ENCODE data around the gene ZBTB40. TPM values are rescaled to one million over a fixed set of nuclear protein-coding genes. Genes with fewer than 3 reads are reported as not detected.

ZBTB40 gene
- polyA plus RNA-seq, 1 of the 3 experiments (the other 2 are of a cell fraction), result 5.0 TPM

DNA sequence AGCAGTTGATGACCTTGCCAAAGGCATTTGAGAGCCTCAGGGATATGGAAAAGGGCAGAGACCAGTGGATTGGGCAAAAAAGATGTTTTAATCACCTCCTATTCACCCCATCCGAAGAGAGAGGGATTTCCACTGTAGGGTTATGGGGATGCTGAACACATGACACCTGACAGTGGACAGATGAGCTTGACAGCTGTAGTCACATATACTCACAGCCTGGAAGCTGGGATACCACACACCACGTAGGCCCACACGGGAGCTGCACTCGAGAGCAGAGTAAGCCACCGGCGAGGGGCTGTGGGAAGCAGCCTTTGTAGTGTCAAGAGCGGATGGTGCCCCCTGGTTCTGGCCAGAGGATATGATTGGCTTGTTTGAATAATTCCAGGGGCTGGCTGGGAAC, 20.0 kb downstream of the ZBTB40 start:
- no peak for TF ChIP-seq CHD2 (IDR thresholded peaks at IDR 0.05; ENCODE audit: low read length, partially characterized antibody)
- TF ChIP-seq FOSL2 (IDR thresholded peaks at IDR 0.05; ENCODE audit: borderline replicate concordance, low read depth), result no peak
- TF ChIP-seq, protein P1, sequence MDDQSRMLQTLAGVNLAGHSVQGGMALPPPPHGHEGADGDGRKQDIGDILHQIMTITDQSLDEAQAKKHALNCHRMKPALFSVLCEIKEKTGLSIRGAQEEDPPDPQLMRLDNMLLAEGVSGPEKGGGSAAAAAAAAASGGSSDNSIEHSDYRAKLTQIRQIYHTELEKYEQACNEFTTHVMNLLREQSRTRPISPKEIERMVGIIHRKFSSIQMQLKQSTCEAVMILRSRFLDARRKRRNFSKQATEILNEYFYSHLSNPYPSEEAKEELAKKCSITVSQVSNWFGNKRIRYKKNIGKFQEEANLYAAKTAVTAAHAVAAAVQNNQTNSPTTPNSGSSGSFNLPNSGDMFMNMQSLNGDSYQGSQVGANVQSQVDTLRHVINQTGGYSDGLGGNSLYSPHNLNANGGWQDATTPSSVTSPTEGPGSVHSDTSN (IDR thresholded peaks at IDR 0.05), result no peak
- no peak for TF ChIP-seq EZH2phosphoT487 (IDR thresholded peaks at IDR 0.05; ENCODE audit: borderline replicate concordance, low read depth)
- TF ChIP-seq TAF1 (IDR thresholded peaks at IDR 0.05; ENCODE audit: borderline replicate concordance, low read depth, low read length), result no peak
- no peak; the same call in 1 of the 2 replicates for TF ChIP-seq MXI1 (IDR thresholded peaks at IDR 0.05; ENCODE audit: low read depth, low read length)
- TF ChIP-seq, protein P2, sequence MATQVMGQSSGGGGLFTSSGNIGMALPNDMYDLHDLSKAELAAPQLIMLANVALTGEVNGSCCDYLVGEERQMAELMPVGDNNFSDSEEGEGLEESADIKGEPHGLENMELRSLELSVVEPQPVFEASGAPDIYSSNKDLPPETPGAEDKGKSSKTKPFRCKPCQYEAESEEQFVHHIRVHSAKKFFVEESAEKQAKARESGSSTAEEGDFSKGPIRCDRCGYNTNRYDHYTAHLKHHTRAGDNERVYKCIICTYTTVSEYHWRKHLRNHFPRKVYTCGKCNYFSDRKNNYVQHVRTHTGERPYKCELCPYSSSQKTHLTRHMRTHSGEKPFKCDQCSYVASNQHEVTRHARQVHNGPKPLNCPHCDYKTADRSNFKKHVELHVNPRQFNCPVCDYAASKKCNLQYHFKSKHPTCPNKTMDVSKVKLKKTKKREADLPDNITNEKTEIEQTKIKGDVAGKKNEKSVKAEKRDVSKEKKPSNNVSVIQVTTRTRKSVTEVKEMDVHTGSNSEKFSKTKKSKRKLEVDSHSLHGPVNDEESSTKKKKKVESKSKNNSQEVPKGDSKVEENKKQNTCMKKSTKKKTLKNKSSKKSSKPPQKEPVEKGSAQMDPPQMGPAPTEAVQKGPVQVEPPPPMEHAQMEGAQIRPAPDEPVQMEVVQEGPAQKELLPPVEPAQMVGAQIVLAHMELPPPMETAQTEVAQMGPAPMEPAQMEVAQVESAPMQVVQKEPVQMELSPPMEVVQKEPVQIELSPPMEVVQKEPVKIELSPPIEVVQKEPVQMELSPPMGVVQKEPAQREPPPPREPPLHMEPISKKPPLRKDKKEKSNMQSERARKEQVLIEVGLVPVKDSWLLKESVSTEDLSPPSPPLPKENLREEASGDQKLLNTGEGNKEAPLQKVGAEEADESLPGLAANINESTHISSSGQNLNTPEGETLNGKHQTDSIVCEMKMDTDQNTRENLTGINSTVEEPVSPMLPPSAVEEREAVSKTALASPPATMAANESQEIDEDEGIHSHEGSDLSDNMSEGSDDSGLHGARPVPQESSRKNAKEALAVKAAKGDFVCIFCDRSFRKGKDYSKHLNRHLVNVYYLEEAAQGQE (IDR thresholded peaks at IDR 0.05; ENCODE audit: low read depth, low read length), result no peak
- TF ChIP-seq, protein P3, sequence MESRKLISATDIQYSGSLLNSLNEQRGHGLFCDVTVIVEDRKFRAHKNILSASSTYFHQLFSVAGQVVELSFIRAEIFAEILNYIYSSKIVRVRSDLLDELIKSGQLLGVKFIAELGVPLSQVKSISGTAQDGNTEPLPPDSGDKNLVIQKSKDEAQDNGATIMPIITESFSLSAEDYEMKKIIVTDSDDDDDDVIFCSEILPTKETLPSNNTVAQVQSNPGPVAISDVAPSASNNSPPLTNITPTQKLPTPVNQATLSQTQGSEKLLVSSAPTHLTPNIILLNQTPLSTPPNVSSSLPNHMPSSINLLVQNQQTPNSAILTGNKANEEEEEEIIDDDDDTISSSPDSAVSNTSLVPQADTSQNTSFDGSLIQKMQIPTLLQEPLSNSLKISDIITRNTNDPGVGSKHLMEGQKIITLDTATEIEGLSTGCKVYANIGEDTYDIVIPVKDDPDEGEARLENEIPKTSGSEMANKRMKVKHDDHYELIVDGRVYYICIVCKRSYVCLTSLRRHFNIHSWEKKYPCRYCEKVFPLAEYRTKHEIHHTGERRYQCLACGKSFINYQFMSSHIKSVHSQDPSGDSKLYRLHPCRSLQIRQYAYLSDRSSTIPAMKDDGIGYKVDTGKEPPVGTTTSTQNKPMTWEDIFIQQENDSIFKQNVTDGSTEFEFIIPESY (IDR thresholded peaks at IDR 0.05; ENCODE audit: borderline replicate concordance, low read depth), result no peak
- TF ChIP-seq RAD21 (IDR thresholded peaks at IDR 0.05; ENCODE audit: low read length), result no peak
- TF ChIP-seq, protein P4, sequence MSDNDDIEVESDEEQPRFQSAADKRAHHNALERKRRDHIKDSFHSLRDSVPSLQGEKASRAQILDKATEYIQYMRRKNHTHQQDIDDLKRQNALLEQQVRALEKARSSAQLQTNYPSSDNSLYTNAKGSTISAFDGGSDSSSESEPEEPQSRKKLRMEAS (IDR thresholded peaks at IDR 0.05; ENCODE audit: low read depth), result no peak
- no peak for TF ChIP-seq SIN3A (IDR thresholded peaks at IDR 0.05; ENCODE audit: borderline replicate concordance, low read depth, low read length)
- TF ChIP-seq, protein P5, sequence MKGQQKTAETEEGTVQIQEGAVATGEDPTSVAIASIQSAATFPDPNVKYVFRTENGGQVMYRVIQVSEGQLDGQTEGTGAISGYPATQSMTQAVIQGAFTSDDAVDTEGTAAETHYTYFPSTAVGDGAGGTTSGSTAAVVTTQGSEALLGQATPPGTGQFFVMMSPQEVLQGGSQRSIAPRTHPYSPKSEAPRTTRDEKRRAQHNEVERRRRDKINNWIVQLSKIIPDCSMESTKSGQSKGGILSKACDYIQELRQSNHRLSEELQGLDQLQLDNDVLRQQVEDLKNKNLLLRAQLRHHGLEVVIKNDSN (IDR thresholded peaks at IDR 0.05; ENCODE audit: borderline replicate concordance, low read depth), result no peak
- no peak for TF ChIP-seq NRF1 (IDR thresholded peaks at IDR 0.05; ENCODE audit: low read depth, low read length)
- TF ChIP-seq, protein P6, sequence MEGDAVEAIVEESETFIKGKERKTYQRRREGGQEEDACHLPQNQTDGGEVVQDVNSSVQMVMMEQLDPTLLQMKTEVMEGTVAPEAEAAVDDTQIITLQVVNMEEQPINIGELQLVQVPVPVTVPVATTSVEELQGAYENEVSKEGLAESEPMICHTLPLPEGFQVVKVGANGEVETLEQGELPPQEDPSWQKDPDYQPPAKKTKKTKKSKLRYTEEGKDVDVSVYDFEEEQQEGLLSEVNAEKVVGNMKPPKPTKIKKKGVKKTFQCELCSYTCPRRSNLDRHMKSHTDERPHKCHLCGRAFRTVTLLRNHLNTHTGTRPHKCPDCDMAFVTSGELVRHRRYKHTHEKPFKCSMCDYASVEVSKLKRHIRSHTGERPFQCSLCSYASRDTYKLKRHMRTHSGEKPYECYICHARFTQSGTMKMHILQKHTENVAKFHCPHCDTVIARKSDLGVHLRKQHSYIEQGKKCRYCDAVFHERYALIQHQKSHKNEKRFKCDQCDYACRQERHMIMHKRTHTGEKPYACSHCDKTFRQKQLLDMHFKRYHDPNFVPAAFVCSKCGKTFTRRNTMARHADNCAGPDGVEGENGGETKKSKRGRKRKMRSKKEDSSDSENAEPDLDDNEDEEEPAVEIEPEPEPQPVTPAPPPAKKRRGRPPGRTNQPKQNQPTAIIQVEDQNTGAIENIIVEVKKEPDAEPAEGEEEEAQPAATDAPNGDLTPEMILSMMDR (IDR thresholded peaks at IDR 0.05), result no peak
- peaks cover 9% of the 10 kb centered on the region; the same call in 1 of the 2 replicates for H3K79me2 ChIP-seq (ENCODE audit: insufficient read depth)
- H3K27ac ChIP-seq (ENCODE audit: low read depth in 2 of 2, low read length in 1 of 2), result peak overlapping the region in 1 of 2 experiments; percentile 89; a peak in 2 of 4 replicates
- DNase-seq, result peak; percentile 49
- H3K9me2 ChIP-seq, result no peaks in the 10 kb centered on the region
- H3K4me3 ChIP-seq (ENCODE audit: low read depth in 2 of 2, low read length in 1 of 2), result no peak overlapping the region
- CTCF ChIA-PET, result interaction anchor here (1.0 to 2.5 kb wide), 5 partner anchors 10 to 170 kb away, joined by 3 to 8 read pairs (median 3); no protein-coding TSS in a partner anchor
- no peak overlapping the region for H2AFZ ChIP-seq (ENCODE audit: low read depth)
- H3F3A ChIP-seq (replicated peaks; ENCODE audit: insufficient read depth), result no peaks in the 10 kb centered on the region
- H4K20me1 ChIP-seq (ENCODE audit: insufficient read depth), result no peaks in the 10 kb centered on the region
- H3K27me3 ChIP-seq (ENCODE audit: insufficient read depth), result no peaks in the 10 kb centered on the region
- WGBS (ENCODE audit: low lambda C conversion rate), result 38% methylated on average over 1 of the region's 7 CpGs
- no peaks in the 10 kb centered on the region for H3K36me3 ChIP-seq (replicated peaks in 1 of 2; ENCODE audit: control insufficient read depth in 1 of 2, insufficient read depth in 2 of 2, low read length in 1 of 2)
- H3K4me2 ChIP-seq, result no peak overlapping the region
- H3K4me1 ChIP-seq (ENCODE audit: control insufficient read depth in 1 of 2, insufficient read depth in 2 of 2, low read depth in 1 of 2, low read length in 1 of 2), result peaks cover 5 to 31% of the 10 kb centered on the region in 2 experiments; a peak in 2 of 4 replicates
- no peaks in the 10 kb centered on the region for H3K9me3 ChIP-seq
- no peak overlapping the region for H3K9ac ChIP-seq
- POLR2A ChIA-PET, result interaction anchor here (0.7 kb wide), 1 partner anchor 335 kb away, joined by 3 read pairs; no protein-coding TSS in a partner anchor
